Esophagus muscularis mucosa (tissue), 4 donors: ENCODE measurements around the gene BTBD7. TPM values are rescaled to one million over a fixed set of nuclear protein-coding genes. Genes with fewer than 3 reads are reported as not detected.

Source experiments
- DNase-seq: peaks from one replicate; pipeline ENCODE4 v3.0.0-alpha.2; 2017; ENCODE audit errors: extremely low spot score
- H3K27ac ChIP-seq, 4 donors: fragments of 200-600 bp; sonication (generic); replicated peaks in 1 of 4; 1 replicate in 3 of 4; 2 replicates in 1 of 4; pipeline ENCODE4 v1.5.1; 2016 to 2019; ENCODE audit warnings: mild to moderate bottlenecking in 1 of 4
- H3K27me3 ChIP-seq, 4 donors: fragments of 200-600 bp; sonication (generic); one replicate each; pipeline versions ENCODE4 v1.5.1 to v1.6.0; 2016 to 2019
- H3K36me3 ChIP-seq, 4 donors: fragments of 200-600 bp; sonication (generic); one replicate each; pipeline ENCODE4 v1.5.1; 2016 to 2019
- H3K4me1 ChIP-seq, 4 donors: fragments of 200-600 bp; sonication (generic); one replicate each; pipeline ENCODE4 v1.5.1; 2016 to 2019
- H3K4me3 ChIP-seq, 4 donors: fragments of 200-600 bp; sonication (generic); 1 replicate in 2 of 4; 2 replicates in 2 of 4; pipeline ENCODE4 v1.5.1; 2016 to 2019; ENCODE audit warnings: mild to moderate bottlenecking in 4 of 4, moderate library complexity in 1 of 4
- H3K9me3 ChIP-seq, 4 donors: fragments of 200-600 bp; sonication (generic); 1 replicate in 3 of 4; 2 replicates in 1 of 4; pipeline ENCODE4 v1.5.1; 2016 to 2019
- EP300 ChIP-seq: sonication (generic); formaldehyde crosslinking; IDR thresholded peaks from one replicate; pipeline ENCODE4 v1.6.1; 2017; ENCODE audit warnings: antibody characterized with exemption
- POLR2A ChIP-seq: fragments of 450-650 bp; IDR thresholded peaks from one replicate; pipeline ENCODE4 v1.6.1; 2017; ENCODE audit warnings: antibody characterized with exemption, moderate library complexity, mild to moderate bottlenecking, low read depth
- POLR2AphosphoS5 ChIP-seq, 2 donors: sonication (generic); formaldehyde crosslinking; IDR thresholded peaks; one replicate each; pipeline ENCODE4 v1.6.1; 2017; ENCODE audit warnings: antibody characterized with exemption in 2 of 2
- WGBS: methylation state at CpG from one replicate; pipeline ENCODE4 v1.1.5; 2018; 5-methylcytosine and 5-hydroxymethylcytosine counted together
- intact Hi-C: fragments of 100-400 bp; cut with DNase I; formaldehyde crosslinking; loops from one replicate; pipeline ENCODE4 v1.15.1; 2023
- total RNA-seq, 4 donors: library from RNA; depleted of rRNA; stranded (reverse); fragments of >200 nt; gene quantifications; one replicate each; pipeline versions ENCODE4 v1.1.0 to v1.2.1, GENCODE V29; 2016
- TF ChIP-seq, protein P1 (sequence below), 3 experiments: fragments of 200-600 bp in 2 of 3; fragments of 450-650 bp in 1 of 3; sonication (generic) in 2 of 3; IDR thresholded peaks; one replicate each; pipeline ENCODE4 v1.5.1; 2017 to 2019; ENCODE audit warnings: antibody characterized with exemption in 3 of 3, mild to moderate bottlenecking in 2 of 3, moderate library complexity in 1 of 3

The BTBD7 gene
- total RNA-seq, 4 donors from 2014 or later, result 28.8 to 35.7 (median 30.1) TPM

DNA sequence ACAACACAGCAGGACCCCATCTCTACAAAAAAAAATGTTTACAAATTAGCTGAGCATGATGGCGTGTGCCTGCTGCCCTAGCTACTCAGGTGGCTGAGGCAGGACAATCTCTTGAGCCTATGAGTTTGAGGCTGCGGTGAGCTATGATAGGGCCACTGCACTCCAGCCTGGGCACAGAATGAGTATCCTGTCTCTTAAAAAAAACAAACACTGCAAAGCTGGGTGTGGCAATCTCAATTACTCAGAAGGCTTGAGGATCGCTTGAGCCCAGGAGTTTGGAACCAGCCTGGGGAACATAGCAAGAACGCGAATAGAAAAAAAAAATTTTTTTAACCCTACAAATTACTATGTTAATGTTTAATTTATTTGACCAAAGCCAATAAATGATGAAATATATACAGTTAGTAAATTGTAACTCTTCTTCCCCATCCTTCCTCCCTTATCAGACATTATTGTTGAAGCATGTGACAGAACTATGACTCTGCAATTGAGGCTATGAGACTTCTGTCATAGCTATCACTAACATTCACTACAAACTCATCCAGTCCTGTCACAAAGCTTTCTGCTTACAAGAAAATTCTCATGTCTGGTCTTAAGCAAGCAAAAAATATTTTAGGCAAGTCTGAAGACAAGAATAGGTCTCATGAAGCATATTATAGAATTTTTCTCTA lies 9.8 kb downstream of the BTBD7 start:
- no peak for DNase-seq
- Histone ChIP-seq H3K4me1 (peaks cover 11 to 44% (median 35%) of the 10 kb centered on the region in 4 donors), H3K27me3 (no peaks in the 10 kb centered on the region), H3K27ac (no peak overlapping the region), H3K9me3 (no peaks in the 10 kb centered on the region), H3K4me3 (no peak overlapping the region), H3K36me3 (peaks cover 0 to 8% (median 0%) of the 10 kb centered on the region in 4 donors)
- 94% methylated on average over 5 of the region's 5 CpGs for WGBS
- intact Hi-C loops, result no loop called here
- TF ChIP-seq POLR2A (no peak), POLR2AphosphoS5 (IDR thresholded peaks at IDR 0.05) (no peak), EP300 (no peak)
- TF ChIP-seq, protein P1, sequence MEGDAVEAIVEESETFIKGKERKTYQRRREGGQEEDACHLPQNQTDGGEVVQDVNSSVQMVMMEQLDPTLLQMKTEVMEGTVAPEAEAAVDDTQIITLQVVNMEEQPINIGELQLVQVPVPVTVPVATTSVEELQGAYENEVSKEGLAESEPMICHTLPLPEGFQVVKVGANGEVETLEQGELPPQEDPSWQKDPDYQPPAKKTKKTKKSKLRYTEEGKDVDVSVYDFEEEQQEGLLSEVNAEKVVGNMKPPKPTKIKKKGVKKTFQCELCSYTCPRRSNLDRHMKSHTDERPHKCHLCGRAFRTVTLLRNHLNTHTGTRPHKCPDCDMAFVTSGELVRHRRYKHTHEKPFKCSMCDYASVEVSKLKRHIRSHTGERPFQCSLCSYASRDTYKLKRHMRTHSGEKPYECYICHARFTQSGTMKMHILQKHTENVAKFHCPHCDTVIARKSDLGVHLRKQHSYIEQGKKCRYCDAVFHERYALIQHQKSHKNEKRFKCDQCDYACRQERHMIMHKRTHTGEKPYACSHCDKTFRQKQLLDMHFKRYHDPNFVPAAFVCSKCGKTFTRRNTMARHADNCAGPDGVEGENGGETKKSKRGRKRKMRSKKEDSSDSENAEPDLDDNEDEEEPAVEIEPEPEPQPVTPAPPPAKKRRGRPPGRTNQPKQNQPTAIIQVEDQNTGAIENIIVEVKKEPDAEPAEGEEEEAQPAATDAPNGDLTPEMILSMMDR (IDR thresholded peaks at IDR 0.05), result no peak

DNA sequence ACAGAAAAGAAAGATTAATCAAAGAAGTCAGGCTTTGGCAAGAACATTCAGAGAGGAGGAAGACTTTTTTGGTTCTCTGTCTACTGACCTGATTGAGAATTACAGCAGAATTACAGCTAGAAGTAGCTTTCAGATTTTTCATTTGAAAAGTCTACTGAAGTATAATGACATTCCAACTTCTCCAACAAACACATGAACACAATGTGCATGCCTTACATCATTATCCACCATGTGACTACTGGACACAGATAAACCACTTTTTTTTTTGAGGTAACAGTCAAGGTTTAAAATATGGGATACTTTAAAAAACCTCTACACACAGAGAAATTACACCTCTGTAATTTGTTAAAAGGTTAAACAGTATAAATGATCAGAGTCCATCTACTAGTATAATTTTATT lies 12.3 kb downstream of the BTBD7 start:
- H3K36me3 ChIP-seq, result peaks cover 0 to 8% (median 0%) of the 10 kb centered on the region in 4 donors
- TF ChIP-seq EP300 (no peak), POLR2AphosphoS5 (IDR thresholded peaks at IDR 0.05) (no peak), POLR2A (no peak)
- TF ChIP-seq, protein P1 (IDR thresholded peaks at IDR 0.05), result no peak
- H3K27ac ChIP-seq, result no peak overlapping the region
- H3K4me1 ChIP-seq, result peaks cover 11 to 55% (median 47%) of the 10 kb centered on the region in 4 donors
- no peaks in the 10 kb centered on the region for H3K27me3 ChIP-seq
- intact Hi-C loops, result no loop called here
- H3K9me3 ChIP-seq, result no peaks in the 10 kb centered on the region
- no peak overlapping the region for H3K4me3 ChIP-seq
- DNase-seq, result no peak

DNA sequence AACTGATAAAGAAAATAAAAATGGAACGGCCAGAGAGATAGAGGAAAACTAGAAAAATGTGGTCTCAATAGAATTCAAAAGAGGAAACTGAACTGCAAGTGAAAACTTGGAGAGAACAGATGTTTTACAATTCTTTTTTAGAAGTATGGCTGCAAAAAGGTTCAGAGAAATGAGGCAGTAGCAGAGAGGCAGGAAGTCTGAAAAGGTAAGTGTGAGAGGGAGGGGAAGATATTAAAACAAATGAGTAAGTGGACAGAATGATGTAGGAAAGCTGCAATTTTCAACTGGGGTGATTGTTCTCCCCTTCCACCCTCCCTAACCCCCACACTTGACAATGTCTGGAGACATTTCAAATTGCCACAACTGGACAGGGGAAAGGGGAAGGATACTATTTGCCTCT lies 12.9 kb downstream of the BTBD7 start:
- Histone ChIP-seq H3K27ac (no peak overlapping the region), H3K4me3 (no peak overlapping the region), H3K36me3 (peaks cover 0 to 8% (median 0%) of the 10 kb centered on the region in 4 donors), H3K27me3 (no peaks in the 10 kb centered on the region), H3K4me1 (peaks cover 11 to 55% (median 47%) of the 10 kb centered on the region in 4 donors), H3K9me3 (no peaks in the 10 kb centered on the region)
- intact Hi-C loops, result no loop called here
- 70% methylated on average over 1 of the region's 1 CpG for WGBS
- no peak for DNase-seq
- no peak for TF ChIP-seq EP300
- TF ChIP-seq, protein P1 (IDR thresholded peaks at IDR 0.05), result no peak
- TF ChIP-seq POLR2A, result no peak
- TF ChIP-seq POLR2AphosphoS5 (IDR thresholded peaks at IDR 0.05), result no peak

DNA sequence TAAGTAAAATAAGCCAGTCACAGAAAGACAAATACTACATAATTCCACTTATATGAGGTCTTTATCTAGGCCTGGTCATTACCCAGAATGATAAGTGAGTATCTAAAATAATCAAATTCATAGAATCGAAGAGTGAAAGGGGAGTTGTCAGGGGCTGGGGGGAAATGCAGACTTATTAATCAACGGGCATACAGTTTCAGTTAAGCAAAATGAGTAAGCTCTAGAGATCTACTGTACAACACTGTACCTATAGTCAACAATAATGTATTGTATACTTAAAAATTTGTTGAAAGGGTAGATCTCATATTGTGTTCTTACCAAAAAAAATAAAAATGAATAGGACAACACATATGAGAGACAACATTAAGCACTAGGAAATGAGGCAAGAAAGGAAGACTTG lies 13.3 kb downstream of the BTBD7 start:
- TF ChIP-seq, protein P1 (IDR thresholded peaks at IDR 0.05), result no peak
- no peak for TF ChIP-seq EP300
- no peak for TF ChIP-seq POLR2A
- TF ChIP-seq POLR2AphosphoS5 (IDR thresholded peaks at IDR 0.05), result no peak
- Histone ChIP-seq H3K4me3 (no peak overlapping the region), H3K27me3 (no peaks in the 10 kb centered on the region), H3K27ac (no peak overlapping the region), H3K36me3 (peaks cover 0 to 7% (median 0%) of the 10 kb centered on the region in 4 donors), H3K9me3 (no peaks in the 10 kb centered on the region), H3K4me1 (peaks cover 11 to 53% (median 44%) of the 10 kb centered on the region in 4 donors)
- WGBS, result 81% methylated on average over 2 of the region's 2 CpGs
- no peak for DNase-seq
- intact Hi-C loops, result no loop called here
